GM12878 (cell line): Measurements from ENCODE around the gene MSL3. TPM values are rescaled to one million over a fixed set of nuclear protein-coding genes. Genes with fewer than 3 reads are reported as not detected.

Experiments used
- ATF7 ChIP-seq: fragments of 450-650 bp; IDR thresholded peaks from 2 replicates; pipeline ENCODE4 v1.6.1; 2016; ENCODE audit warnings: low read depth, mild to moderate bottlenecking
- BHLHE40 ChIP-seq, 2 experiments: fragments of 450-650 bp in 1 of 2; IDR thresholded peaks; 2 replicates each; pipeline ENCODE4 v1.6.1; 2011 to 2017; ENCODE audit warnings: low read depth in 2 of 2, borderline replicate concordance in 1 of 2, improper control_type of control experiment in 1 of 2, low read length in 1 of 2, mild to moderate bottlenecking in 1 of 2
- CBFB ChIP-seq: IDR thresholded peaks from 2 replicates; pipeline ENCODE4 v1.6.1; 2016; ENCODE audit warnings: antibody characterized with exemption, low read depth
- CREB1 ChIP-seq: IDR thresholded peaks from 2 replicates; pipeline ENCODE4 v1.6.1; 2012; ENCODE audit warnings: low read depth, mild to moderate bottlenecking, inconsistent platforms
- EED ChIP-seq: sonication (generic); IDR thresholded peaks from 2 replicates; pipeline ENCODE4 v1.6.1; 2016; ENCODE audit warnings: antibody characterized with exemption, low read depth
- FOXM1 ChIP-seq: IDR thresholded peaks from 2 replicates; pipeline ENCODE4 v1.6.1; 2012; ENCODE audit warnings: low read depth, mild to moderate bottlenecking, inconsistent platforms, low read length, moderate library complexity
- HDAC6 ChIP-seq: fragments of 200-600 bp; sonication (generic); IDR thresholded peaks from one replicate; pipeline ENCODE4 v1.8.0; 2017; ENCODE audit warnings: antibody characterized with exemption; ENCODE audit not compliant: unreplicated experiment
- HSF1 ChIP-seq: fragments of 150-350 bp; IDR thresholded peaks from 2 replicates; pipeline ENCODE4 v1.6.1; 2014; ENCODE audit warnings: mild to moderate bottlenecking, low read depth, low read length
- IKZF1 ChIP-seq: fragments of 450-650 bp; conservative IDR thresholded peaks from 2 replicates; pipeline ENCODE4 v1.6.1; 2017; ENCODE audit warnings: antibody characterized with exemption, mild to moderate bottlenecking
- JUNB ChIP-seq: IDR thresholded peaks from 2 replicates; pipeline ENCODE4 v1.6.1; 2016; ENCODE audit warnings: antibody characterized with exemption, mild to moderate bottlenecking
- MAX ChIP-seq: IDR thresholded peaks from 2 replicates; pipeline ENCODE4 v1.6.1; 2012; ENCODE audit warnings: low read depth, low read length, improper control_type of control experiment
- MEF2B ChIP-seq: fragments of 450-650 bp; IDR thresholded peaks from 2 replicates; pipeline ENCODE4 v1.6.1; 2018; ENCODE audit warnings: mild to moderate bottlenecking, moderate library complexity; ENCODE audit not compliant: partially characterized antibody, poor library complexity, severe bottlenecking
- MTA2 ChIP-seq: fragments of 450-650 bp; IDR thresholded peaks from 2 replicates; pipeline ENCODE4 v1.6.1; 2016; ENCODE audit warnings: low read depth, mild to moderate bottlenecking, moderate library complexity
- NFIC ChIP-seq: IDR thresholded peaks from 2 replicates; pipeline ENCODE4 v1.6.1; 2012; ENCODE audit warnings: low read depth, mild to moderate bottlenecking, inconsistent platforms, low read length, moderate library complexity
- NFYA ChIP-seq: IDR thresholded peaks from 2 replicates; pipeline ENCODE4 v1.6.1; 2011; ENCODE audit warnings: low read depth, mild to moderate bottlenecking, low read length, improper control_type of control experiment, borderline replicate concordance
- NFYB ChIP-seq: IDR thresholded peaks from 2 replicates; pipeline ENCODE4 v1.6.1; 2011; ENCODE audit warnings: low read depth, mild to moderate bottlenecking, low read length, improper control_type of control experiment, moderate library complexity; ENCODE audit not compliant: insufficient read depth
- RAD21 ChIP-seq: IDR thresholded peaks from 2 replicates; pipeline ENCODE4 v1.6.1; 2011; ENCODE audit warnings: mild to moderate bottlenecking, low read depth, low read length, moderate library complexity; ENCODE audit not compliant: insufficient read depth
- RFX5 ChIP-seq: IDR thresholded peaks from 2 replicates; pipeline ENCODE4 v1.6.1; 2011; ENCODE audit warnings: low read depth, low read length, improper control_type of control experiment
- SP1 ChIP-seq: IDR thresholded peaks from one replicate; pipeline ENCODE4 v1.6.1; 2011; ENCODE audit warnings: low read depth, low read length
- TCF12 ChIP-seq: IDR thresholded peaks from 2 replicates; pipeline ENCODE4 v1.6.1; 2011; ENCODE audit warnings: low read depth, mild to moderate bottlenecking, low read length
- ZBED1 ChIP-seq: IDR thresholded peaks from 2 replicates; pipeline ENCODE4 v1.6.1; 2016; ENCODE audit warnings: borderline replicate concordance
- ZNF24 ChIP-seq: fragments of 450-650 bp; IDR thresholded peaks from 2 replicates; pipeline ENCODE4 v1.6.1; 2017; ENCODE audit warnings: antibody characterized with exemption, mild to moderate bottlenecking
- polyA plus RNA-seq, 11 experiments: library from polyadenylated mRNA; depleted of rRNA in 4 of 11; unstranded in 6 of 11; stranded (reverse) in 5 of 11; fragments of >200 nt; fragmentation: Nextera tagmentation in 4 of 11; fragmentation: Illumina TruSeq in 1 of 11; extraction: Ambion mirVana in 4 of 11; extraction: Trizol in 1 of 11; gene quantifications; 1 replicate in 1 of 11; 2 replicates in 10 of 11; pipeline versions ENCODE4 v1.2.1 to v1.2.3, GENCODE V29; 2011 to 2016; ENCODE audit warnings: inconsistent platforms in 2 of 11, missing spikeins in 2 of 11, low read depth in 1 of 11
- total RNA-seq, 4 experiments: library from RNA; depleted of rRNA in 3 of 4; stranded (reverse); fragments of >200 nt in 3 of 4; fragmentation: Illumina TruSeq in 1 of 4; extraction: Trizol in 1 of 4; gene quantifications; 2 replicates each; pipeline versions ENCODE4 v1.2.1 to v1.2.3, GENCODE V29; 2013 to 2021
- TF ChIP-seq, protein P1 (sequence below): IDR thresholded peaks from 2 replicates; pipeline ENCODE4 v1.6.1; 2011; ENCODE audit warnings: mild to moderate bottlenecking, low read depth, low read length, moderate library complexity; ENCODE audit not compliant: insufficient replicate concordance
- TF ChIP-seq, protein P2 (sequence below): fragments of 150-350 bp; IDR thresholded peaks from 2 replicates; pipeline ENCODE4 v1.6.1; 2016; ENCODE audit warnings: low read depth, low read length

The MSL3 gene
- total and polyA plus RNA-seq, 10 of the 15 experiments (the other 5 are each of a cell fraction or from before 2014, with no cell fraction given): 28.4 to 438 (median 40.7) TPM

DNA sequence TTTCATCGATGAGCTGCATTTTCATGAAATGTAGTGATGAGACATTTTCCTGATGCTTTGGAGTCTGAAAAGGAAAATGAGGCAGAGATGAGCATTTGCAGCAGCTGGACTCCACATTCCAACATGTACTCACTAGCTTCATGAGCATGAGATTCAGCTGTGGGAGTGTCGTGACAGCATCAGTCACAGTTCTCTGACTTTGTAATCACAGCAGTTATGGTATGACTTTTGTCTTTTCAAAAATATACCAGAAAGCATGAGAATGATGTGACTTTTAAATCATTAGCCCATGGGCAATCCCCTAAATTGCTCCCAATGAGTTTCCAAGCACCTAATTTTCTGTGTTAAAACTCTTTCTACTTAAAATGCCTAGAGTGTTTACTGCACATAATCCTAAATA is 18.3 kb upstream of the MSL3 start (continued):
- TF ChIP-seq EED (0 out of 2 replicates have a peak, but pooled peaks have one; percentile 31), MAX (no peak), HDAC6 (no peak), NFYB (no peak), ATF7 (peak; percentile 69), CBFB (no peak), MEF2B (peak; percentile 61), CREB1 (0 out of 2 replicates have a peak, but pooled peaks have one; percentile 31), TCF12 (peak; percentile 74; the same call in 1 of the 2 replicates), IKZF1 (peak; percentile 61), SP1 (no peak), ZBED1 (peak; percentile 98), NFIC (peak; percentile 87), MTA2 (peak; percentile 89), NFYA (no peak), JUNB (peak; percentile 70), FOXM1 (peak; percentile 92; the same call in 1 of the 2 replicates), RFX5 (no peak), RAD21 (no peak), BHLHE40 (IDR thresholded peaks at IDR 0.05; ENCODE audit: borderline replicate concordance in 1 of 2, low read depth in 2 of 2, low read length in 1 of 2) (peak in 1 of 2 experiments; percentile 55; a peak in 1 of 4 replicates), ZNF24 (no peak), HSF1 (no peak)
- TF ChIP-seq, protein P1, sequence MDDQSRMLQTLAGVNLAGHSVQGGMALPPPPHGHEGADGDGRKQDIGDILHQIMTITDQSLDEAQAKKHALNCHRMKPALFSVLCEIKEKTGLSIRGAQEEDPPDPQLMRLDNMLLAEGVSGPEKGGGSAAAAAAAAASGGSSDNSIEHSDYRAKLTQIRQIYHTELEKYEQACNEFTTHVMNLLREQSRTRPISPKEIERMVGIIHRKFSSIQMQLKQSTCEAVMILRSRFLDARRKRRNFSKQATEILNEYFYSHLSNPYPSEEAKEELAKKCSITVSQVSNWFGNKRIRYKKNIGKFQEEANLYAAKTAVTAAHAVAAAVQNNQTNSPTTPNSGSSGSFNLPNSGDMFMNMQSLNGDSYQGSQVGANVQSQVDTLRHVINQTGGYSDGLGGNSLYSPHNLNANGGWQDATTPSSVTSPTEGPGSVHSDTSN: no peak
- TF ChIP-seq, protein P2, sequence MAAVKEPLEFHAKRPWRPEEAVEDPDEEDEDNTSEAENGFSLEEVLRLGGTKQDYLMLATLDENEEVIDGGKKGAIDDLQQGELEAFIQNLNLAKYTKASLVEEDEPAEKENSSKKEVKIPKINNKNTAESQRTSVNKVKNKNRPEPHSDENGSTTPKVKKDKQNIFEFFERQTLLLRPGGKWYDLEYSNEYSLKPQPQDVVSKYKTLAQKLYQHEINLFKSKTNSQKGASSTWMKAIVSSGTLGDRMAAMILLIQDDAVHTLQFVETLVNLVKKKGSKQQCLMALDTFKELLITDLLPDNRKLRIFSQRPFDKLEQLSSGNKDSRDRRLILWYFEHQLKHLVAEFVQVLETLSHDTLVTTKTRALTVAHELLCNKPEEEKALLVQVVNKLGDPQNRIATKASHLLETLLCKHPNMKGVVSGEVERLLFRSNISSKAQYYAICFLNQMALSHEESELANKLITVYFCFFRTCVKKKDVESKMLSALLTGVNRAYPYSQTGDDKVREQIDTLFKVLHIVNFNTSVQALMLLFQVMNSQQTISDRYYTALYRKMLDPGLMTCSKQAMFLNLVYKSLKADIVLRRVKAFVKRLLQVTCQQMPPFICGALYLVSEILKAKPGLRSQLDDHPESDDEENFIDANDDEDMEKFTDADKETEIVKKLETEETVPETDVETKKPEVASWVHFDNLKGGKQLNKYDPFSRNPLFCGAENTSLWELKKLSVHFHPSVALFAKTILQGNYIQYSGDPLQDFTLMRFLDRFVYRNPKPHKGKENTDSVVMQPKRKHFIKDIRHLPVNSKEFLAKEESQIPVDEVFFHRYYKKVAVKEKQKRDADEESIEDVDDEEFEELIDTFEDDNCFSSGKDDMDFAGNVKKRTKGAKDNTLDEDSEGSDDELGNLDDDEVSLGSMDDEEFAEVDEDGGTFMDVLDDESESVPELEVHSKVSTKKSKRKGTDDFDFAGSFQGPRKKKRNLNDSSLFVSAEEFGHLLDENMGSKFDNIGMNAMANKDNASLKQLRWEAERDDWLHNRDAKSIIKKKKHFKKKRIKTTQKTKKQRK: no peak
